HG02943 (cell line): ENCODE measurements around the gene KRTAP5-6.
"Not testable (repeated sequence)": the region's sequence is repeated elsewhere in the genome, so short reads cannot be mapped to it uniquely, and the experiment has no call there.

Experiments used
- ATAC-seq: cut with Tn5 transposase; IDR thresholded peaks from one replicate; pipeline ENCODE4 v1.9.1; 2021; ENCODE audit warnings: mild to moderate bottlenecking, low read depth, moderate library complexity; ENCODE audit not compliant: unreplicated experiment

The KRTAP5-6 gene

GRCh38 chr11:1660111-1660867 lies 36.7 kb upstream of the KRTAP5-6 start:
- ATAC-seq, result no peak

GRCh38 chr11:1661454-1662269 lies 35.3 kb upstream of the KRTAP5-6 start:
- not testable (repeated sequence) for ATAC-seq

GRCh38 chr11:1662699-1663283 lies 34.2 kb upstream of the KRTAP5-6 start:
- ATAC-seq, result not testable (repeated sequence)

GRCh38 chr11:1665313-1665712 lies 31.7 kb upstream of the KRTAP5-6 start:
- no peak for ATAC-seq

- ATAC-seq, result no peak
Observed at GRCh38 chr11:1667121-1667850, 29.7 kb upstream of the KRTAP5-6 start.

- no peak for ATAC-seq
Observed at GRCh38 chr11:1667906-1668305, 29.1 kb upstream of the KRTAP5-6 start.

GRCh38 chr11:1668911-1669473 lies 28.0 kb upstream of the KRTAP5-6 start:
- ATAC-seq, result no peak

- ATAC-seq, result no peak
Observed at GRCh38 chr11:1669546-1670218, 27.3 kb upstream of the KRTAP5-6 start.

- ATAC-seq, result not testable (repeated sequence)
Observed at GRCh38 chr11:1670457-1670856, 26.5 kb upstream of the KRTAP5-6 start.

- no peak for ATAC-seq
Observed at GRCh38 chr11:1670905-1671371, 26.1 kb upstream of the KRTAP5-6 start.

GRCh38 chr11:1671658-1672057 lies 25.3 kb upstream of the KRTAP5-6 start:
- ATAC-seq, result no peak

- ATAC-seq, result no peak
Observed at GRCh38 chr11:1672613-1673350, 24.2 kb upstream of the KRTAP5-6 start.

- ATAC-seq, result no peak
Observed at GRCh38 chr11:1673446-1674172, 23.4 kb upstream of the KRTAP5-6 start.

GRCh38 chr11:1674173-1675131 lies 22.5 kb upstream of the KRTAP5-6 start:
- ATAC-seq, result no peak

GRCh38 chr11:1675536-1676228 lies 21.3 kb upstream of the KRTAP5-6 start:
- ATAC-seq, result no peak

GRCh38 chr11:1676229-1676740 lies 20.7 kb upstream of the KRTAP5-6 start:
- ATAC-seq, result no peak
